ENCODE data around the gene ZC3H10.

Gene ZC3H10

DNA sequence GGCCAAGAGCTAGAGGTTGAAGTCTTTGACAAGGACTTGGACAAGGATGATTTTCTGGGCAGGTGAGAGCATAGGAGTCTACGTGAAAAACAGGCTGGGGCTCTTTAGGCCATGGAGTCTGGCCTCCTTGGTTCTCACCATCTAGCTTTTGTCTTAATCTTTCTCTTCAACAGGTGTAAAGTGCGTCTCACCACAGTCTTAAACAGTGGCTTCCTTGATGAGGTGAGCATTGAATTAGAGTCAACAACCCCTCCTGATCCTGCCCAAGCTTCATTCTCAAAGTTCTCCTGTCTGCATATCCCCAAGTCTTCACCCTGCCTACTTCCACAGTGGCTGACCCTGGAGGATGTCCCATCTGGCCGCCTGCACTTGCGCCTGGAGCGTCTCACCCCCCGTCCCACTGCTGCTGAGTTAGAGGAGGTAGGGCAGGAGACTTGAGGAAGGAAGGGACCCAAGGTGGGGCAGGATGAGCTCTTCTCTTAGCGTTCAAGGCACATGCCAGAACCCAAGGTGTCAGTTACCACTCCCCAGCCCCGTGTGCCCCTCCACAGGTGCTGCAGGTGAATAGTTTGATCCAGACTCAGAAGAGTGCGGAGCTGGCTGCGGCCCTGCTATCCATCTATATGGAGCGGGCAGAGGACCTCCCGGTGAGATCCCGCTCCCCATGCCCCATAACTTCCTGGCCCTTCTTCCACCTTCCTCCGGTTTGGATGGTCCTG is 19.9 kb downstream of the ZC3H10 start:
- Histone ChIP-seq H3K27me3 (ENCODE audit: insufficient read depth, insufficient read length) (no peaks in the 10 kb centered on the region), H3K9ac (ENCODE audit: insufficient read length, low read depth) (no peak overlapping the region), H3K9me3 (ENCODE audit: insufficient read depth, low read length) (no peaks in the 10 kb centered on the region), H3K4me3 (ENCODE audit: insufficient read length, low read depth) (no peak overlapping the region), H3K4me1 (ENCODE audit: insufficient read depth, insufficient read length) (no peaks in the 10 kb centered on the region), H3K36me3 (ENCODE audit: insufficient read depth, insufficient read length, low read length) (peaks cover 87% of the 10 kb centered on the region)
- DNase-seq (ENCODE audit: low read depth, low spot score), result no peak
- TF ChIP-seq YY1 (IDR thresholded peaks at IDR 0.05; ENCODE audit: insufficient read depth, insufficient read length), result no peak
- no peak for TF ChIP-seq SUZ12 (IDR thresholded peaks at IDR 0.05; ENCODE audit: extremely low read depth, insufficient read depth, insufficient read length)
- TF ChIP-seq ZNF274 (IDR thresholded peaks at IDR 0.05; ENCODE audit: low read depth, low read length), result no peak

DNA sequence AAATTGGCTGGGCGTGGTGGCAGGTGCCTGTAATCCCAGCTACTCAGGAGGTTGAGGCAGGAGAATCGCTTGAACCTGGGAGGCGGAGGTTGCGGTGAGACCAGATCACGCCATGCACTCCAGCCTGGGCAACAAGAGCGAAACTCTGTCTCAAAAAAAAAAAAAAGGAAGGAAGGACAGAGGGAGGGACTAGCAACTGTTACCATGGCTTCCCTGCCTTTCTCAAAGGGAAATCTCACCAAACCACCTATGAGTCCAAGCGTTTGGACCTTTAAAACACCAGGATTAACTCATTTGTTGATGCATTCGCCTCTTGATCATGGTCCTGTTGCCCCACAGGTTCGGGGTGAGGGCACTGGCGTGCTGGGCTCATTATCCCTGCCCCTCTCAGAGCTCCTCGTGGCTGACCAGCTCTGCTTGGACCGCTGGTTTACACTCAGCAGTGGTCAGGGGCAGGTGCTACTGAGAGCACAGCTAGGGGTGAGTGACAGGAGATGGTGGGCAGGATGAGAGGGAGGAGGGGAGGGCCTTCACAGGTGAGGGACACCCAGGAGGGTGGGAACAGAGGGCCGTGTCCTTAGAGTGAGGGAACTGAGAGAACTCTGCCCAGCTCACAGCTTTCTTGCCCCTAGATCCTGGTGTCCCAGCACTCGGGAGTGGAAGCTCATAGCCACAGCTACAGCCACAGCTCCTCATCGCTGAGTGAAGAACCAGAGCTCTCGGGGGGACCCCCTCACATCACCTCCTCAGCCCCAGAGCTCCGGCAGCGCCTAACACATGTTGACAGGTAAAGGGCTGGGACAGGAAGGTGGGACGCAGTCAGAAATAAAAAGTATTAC is 24.1 kb downstream of the ZC3H10 start:
- no peak for DNase-seq (ENCODE audit: low read depth, low spot score)
- H3K4me3 ChIP-seq (ENCODE audit: insufficient read length, low read depth), result no peak overlapping the region
- H3K9ac ChIP-seq (ENCODE audit: insufficient read length, low read depth), result no peak overlapping the region
- no peaks in the 10 kb centered on the region for H3K9me3 ChIP-seq (ENCODE audit: insufficient read depth, low read length)
- H3K36me3 ChIP-seq (ENCODE audit: insufficient read depth, insufficient read length, low read length), result peaks cover 73% of the 10 kb centered on the region
- TF ChIP-seq ZNF274 (IDR thresholded peaks at IDR 0.05; ENCODE audit: low read depth, low read length) (no peak), YY1 (IDR thresholded peaks at IDR 0.05; ENCODE audit: insufficient read depth, insufficient read length) (no peak)
- no peaks in the 10 kb centered on the region for H3K27me3 ChIP-seq (ENCODE audit: insufficient read depth, insufficient read length)
- H3K4me1 ChIP-seq (ENCODE audit: insufficient read depth, insufficient read length), result no peaks in the 10 kb centered on the region

DNA sequence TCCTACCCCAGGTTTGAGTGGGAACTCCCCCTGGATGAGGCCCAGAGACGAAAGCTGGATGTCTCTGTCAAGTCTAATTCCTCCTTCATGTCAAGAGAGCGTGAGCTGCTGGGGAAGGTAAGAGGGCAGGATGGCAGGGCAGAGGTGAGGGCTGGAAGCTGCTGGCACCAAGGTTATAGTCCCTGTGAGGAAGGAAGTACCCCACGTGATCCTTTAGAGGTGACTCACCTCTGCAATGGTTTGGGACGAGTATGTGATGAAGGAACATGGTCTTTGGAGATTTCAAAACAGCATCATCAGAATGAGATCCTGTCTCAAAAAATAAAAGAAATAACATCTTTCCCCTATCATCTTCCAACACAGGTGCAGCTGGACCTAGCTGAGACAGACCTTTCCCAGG is 25.2 kb downstream of the ZC3H10 start:
- Histone ChIP-seq H3K4me1 (ENCODE audit: insufficient read depth, insufficient read length) (no peaks in the 10 kb centered on the region), H3K4me3 (ENCODE audit: insufficient read length, low read depth) (no peak overlapping the region), H3K9ac (ENCODE audit: insufficient read length, low read depth) (no peak overlapping the region), H3K9me3 (ENCODE audit: insufficient read depth, low read length) (no peaks in the 10 kb centered on the region), H3K27me3 (ENCODE audit: insufficient read depth, insufficient read length) (no peaks in the 10 kb centered on the region), H3K36me3 (ENCODE audit: insufficient read depth, insufficient read length, low read length) (peaks cover 63% of the 10 kb centered on the region)
- TF ChIP-seq YY1 (IDR thresholded peaks at IDR 0.05; ENCODE audit: insufficient read depth, insufficient read length), result no peak
- no peak for TF ChIP-seq ZNF274 (IDR thresholded peaks at IDR 0.05; ENCODE audit: low read depth, low read length)
- no peak for DNase-seq (ENCODE audit: low read depth, low spot score)

DNA sequence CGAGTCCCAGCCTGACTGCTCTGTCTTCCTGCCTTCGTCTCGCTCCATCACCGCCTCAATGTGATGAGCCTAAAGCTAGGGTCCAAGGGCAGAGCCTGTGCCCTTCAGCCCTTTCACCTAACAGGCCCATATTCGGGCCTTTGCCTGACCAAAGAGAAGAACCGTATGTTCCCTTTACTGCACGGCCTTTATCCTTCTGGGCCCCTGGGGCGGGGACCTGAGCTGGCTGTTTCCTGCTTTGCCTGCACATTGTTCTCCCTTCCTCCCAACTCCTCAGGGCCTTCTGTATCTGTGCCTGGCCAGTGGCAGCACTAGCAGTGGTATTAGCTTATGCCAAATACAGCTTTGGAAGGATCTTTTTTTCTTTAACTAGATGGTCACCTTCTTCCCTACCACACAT is 25.8 kb downstream of the ZC3H10 start:
- H3K4me3 ChIP-seq (ENCODE audit: insufficient read length, low read depth), result no peak overlapping the region
- H3K4me1 ChIP-seq (ENCODE audit: insufficient read depth, insufficient read length), result no peaks in the 10 kb centered on the region
- H3K9ac ChIP-seq (ENCODE audit: insufficient read length, low read depth), result no peak overlapping the region
- no peak for DNase-seq (ENCODE audit: low read depth, low spot score)
- H3K36me3 ChIP-seq (ENCODE audit: insufficient read depth, insufficient read length, low read length), result peaks cover 56% of the 10 kb centered on the region
- no peaks in the 10 kb centered on the region for H3K27me3 ChIP-seq (ENCODE audit: insufficient read depth, insufficient read length)
- no peaks in the 10 kb centered on the region for H3K9me3 ChIP-seq (ENCODE audit: insufficient read depth, low read length)
- no peak for TF ChIP-seq YY1 (IDR thresholded peaks at IDR 0.05; ENCODE audit: insufficient read depth, insufficient read length)
- TF ChIP-seq SUZ12 (IDR thresholded peaks at IDR 0.05; ENCODE audit: extremely low read depth, insufficient read depth, insufficient read length), result no peak
- no peak for TF ChIP-seq ZNF274 (IDR thresholded peaks at IDR 0.05; ENCODE audit: low read depth, low read length)

DNA sequence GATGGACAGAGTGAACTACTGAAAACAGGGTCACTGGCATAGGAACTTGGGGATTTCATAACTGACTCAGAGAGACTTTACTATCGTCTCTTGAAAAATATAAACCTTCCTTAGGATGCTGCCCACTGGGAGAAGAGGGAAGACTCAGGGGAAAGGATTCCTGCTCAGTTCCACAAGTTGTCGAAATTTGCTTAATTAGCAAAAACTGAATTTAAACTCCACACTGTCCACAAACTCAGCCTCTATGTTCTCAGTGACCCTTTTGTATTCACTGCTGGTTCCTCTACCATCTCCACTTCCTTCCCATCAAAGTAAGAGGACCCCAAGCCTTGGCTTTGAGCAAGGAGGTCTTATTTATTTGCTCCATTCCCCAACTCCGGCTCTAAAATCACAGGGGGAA is 27.2 kb downstream of the ZC3H10 start:
- H3K4me3 ChIP-seq (ENCODE audit: insufficient read length, low read depth), result no peak overlapping the region
- TF ChIP-seq SUZ12 (IDR thresholded peaks at IDR 0.05; ENCODE audit: extremely low read depth, insufficient read depth, insufficient read length) (no peak), ZNF274 (IDR thresholded peaks at IDR 0.05; ENCODE audit: low read depth, low read length) (no peak)
- H3K9ac ChIP-seq (ENCODE audit: insufficient read length, low read depth), result no peak overlapping the region
- H3K9me3 ChIP-seq (ENCODE audit: insufficient read depth, low read length), result no peaks in the 10 kb centered on the region
- DNase-seq (ENCODE audit: low read depth, low spot score), result no peak
- H3K4me1 ChIP-seq (ENCODE audit: insufficient read depth, insufficient read length), result no peaks in the 10 kb centered on the region
- peaks cover 44% of the 10 kb centered on the region for H3K36me3 ChIP-seq (ENCODE audit: insufficient read depth, insufficient read length, low read length)
- H3K27me3 ChIP-seq (ENCODE audit: insufficient read depth, insufficient read length), result no peaks in the 10 kb centered on the region

DNA sequence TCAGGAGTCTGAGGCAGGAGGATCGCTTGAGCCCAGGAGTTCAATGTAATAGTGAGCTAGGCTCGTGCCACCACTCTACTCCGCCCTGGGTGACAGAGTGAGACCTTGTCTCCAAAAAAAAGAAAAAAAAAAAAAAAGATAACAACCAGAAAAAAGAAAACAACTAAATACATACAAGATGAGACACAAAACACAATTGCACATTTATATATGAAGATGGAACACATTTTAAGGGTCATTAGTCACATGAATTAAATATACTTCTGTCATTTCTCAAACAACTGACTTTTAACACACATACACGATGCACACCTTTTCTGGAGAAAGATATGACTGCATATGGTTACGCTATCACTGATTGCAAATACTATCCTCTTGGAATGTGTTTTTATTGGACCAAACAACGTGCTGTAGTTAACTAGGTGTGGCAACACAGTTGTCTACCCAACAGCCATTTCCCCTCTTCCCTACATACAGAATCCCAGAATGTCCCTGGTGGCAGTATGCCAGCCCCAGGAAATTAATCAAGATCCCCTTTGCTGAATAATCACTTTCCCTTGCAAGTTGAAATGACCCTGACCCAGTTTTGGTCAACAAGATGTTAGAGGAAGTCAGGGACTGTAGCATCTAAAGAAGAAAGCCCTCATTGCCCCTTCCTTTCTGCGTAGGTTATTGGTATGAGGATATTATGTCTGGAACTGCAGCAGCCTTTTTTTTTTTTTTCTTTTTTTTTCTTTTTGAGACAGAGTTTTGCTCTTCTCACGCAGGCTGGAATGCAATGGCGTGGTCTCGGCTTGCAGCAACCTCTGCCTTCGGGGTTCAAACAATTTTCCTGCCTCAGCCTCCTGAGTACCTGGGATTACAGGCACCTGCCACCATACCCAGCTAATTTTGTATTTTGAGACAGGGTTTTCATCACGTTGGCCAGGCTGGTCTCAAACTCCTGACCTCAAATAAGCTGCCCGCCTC is 28.7 kb downstream of the ZC3H10 start:
- H3K4me3 ChIP-seq (ENCODE audit: insufficient read length, low read depth), result no peak overlapping the region
- no peaks in the 10 kb centered on the region for H3K4me1 ChIP-seq (ENCODE audit: insufficient read depth, insufficient read length)
- TF ChIP-seq YY1 (IDR thresholded peaks at IDR 0.05; ENCODE audit: insufficient read depth, insufficient read length) (no peak), ZNF274 (IDR thresholded peaks at IDR 0.05; ENCODE audit: low read depth, low read length) (no peak), SUZ12 (IDR thresholded peaks at IDR 0.05; ENCODE audit: extremely low read depth, insufficient read depth, insufficient read length) (no peak)
- H3K36me3 ChIP-seq (ENCODE audit: insufficient read depth, insufficient read length, low read length), result peaks cover 36% of the 10 kb centered on the region
- no peaks in the 10 kb centered on the region for H3K27me3 ChIP-seq (ENCODE audit: insufficient read depth, insufficient read length)
- DNase-seq (ENCODE audit: low read depth, low spot score), result no peak
- no peak overlapping the region for H3K9ac ChIP-seq (ENCODE audit: insufficient read length, low read depth)
- no peaks in the 10 kb centered on the region for H3K9me3 ChIP-seq (ENCODE audit: insufficient read depth, low read length)
